ENCODE results near the gene TWIST2.

The TWIST2 gene

GRCh38 chr2:238954841-238955591 is 107.1 kb downstream of the TWIST2 start:
- DNase-seq (ENCODE audit: low read depth in 2 of 2), result no peak

GRCh38 chr2:238955648-238956531 is 108.0 kb downstream of the TWIST2 start:
- no peak for DNase-seq (ENCODE audit: low read depth in 2 of 2)

- DNase-seq (ENCODE audit: low read depth in 2 of 2), result no peak
These were observed 108.8 kb downstream of the TWIST2 start for GRCh38 chr2:238956676-238957075.
